Kidney epithelial cell (primary cell): ENCODE results near the gene NT5C3B. TPM values are rescaled to one million over a fixed set of nuclear protein-coding genes. Genes with fewer than 3 reads are reported as not detected.

Source experiments
- DNase-seq: peaks from one replicate; pipeline ENCODE4 v3.0.0-alpha.2; 2010; ENCODE audit warnings: low read depth
- H3K27me3 ChIP-seq: 2 replicates; pipeline ENCODE4 v1.6.0; 2011; ENCODE audit warnings: low read length; ENCODE audit not compliant: control insufficient read depth, insufficient read depth
- H3K36me3 ChIP-seq: 2 replicates; pipeline ENCODE4 v1.5.1; 2011; ENCODE audit warnings: low read length; ENCODE audit not compliant: control insufficient read depth, insufficient read depth
- H3K4me3 ChIP-seq: 2 replicates; pipeline ENCODE4 v1.5.1; 2011; ENCODE audit warnings: low read depth, mild to moderate bottlenecking, control low read depth, low read length
- total RNA-seq: library from RNA; depleted of rRNA; stranded (reverse); fragments of >200 nt; gene quantifications from 2 replicates; pipeline ENCODE4 v1.2.3, GENCODE V29; 2015
- TF ChIP-seq, protein P1 (sequence below): IDR thresholded peaks from 2 replicates; pipeline ENCODE4 v1.5.1; 2011; ENCODE audit warnings: mild to moderate bottlenecking, moderate library complexity, low read length, control low read depth, inconsistent platforms; ENCODE audit not compliant: insufficient read depth, poor library complexity, severe bottlenecking

Gene NT5C3B
- total RNA-seq, 1 donor from 2014 or later = 61.5 TPM

GRCh38 chr17:41825175-41825845, 10.7 kb downstream of the NT5C3B start:
- TF ChIP-seq, protein P1, sequence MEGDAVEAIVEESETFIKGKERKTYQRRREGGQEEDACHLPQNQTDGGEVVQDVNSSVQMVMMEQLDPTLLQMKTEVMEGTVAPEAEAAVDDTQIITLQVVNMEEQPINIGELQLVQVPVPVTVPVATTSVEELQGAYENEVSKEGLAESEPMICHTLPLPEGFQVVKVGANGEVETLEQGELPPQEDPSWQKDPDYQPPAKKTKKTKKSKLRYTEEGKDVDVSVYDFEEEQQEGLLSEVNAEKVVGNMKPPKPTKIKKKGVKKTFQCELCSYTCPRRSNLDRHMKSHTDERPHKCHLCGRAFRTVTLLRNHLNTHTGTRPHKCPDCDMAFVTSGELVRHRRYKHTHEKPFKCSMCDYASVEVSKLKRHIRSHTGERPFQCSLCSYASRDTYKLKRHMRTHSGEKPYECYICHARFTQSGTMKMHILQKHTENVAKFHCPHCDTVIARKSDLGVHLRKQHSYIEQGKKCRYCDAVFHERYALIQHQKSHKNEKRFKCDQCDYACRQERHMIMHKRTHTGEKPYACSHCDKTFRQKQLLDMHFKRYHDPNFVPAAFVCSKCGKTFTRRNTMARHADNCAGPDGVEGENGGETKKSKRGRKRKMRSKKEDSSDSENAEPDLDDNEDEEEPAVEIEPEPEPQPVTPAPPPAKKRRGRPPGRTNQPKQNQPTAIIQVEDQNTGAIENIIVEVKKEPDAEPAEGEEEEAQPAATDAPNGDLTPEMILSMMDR = no peak
- no peaks in the 10 kb centered on the region for H3K36me3 ChIP-seq
- H3K4me3 ChIP-seq = no peak overlapping the region
- no peak for DNase-seq
- no peaks in the 10 kb centered on the region for H3K27me3 ChIP-seq

GRCh38 chr17:41824086-41824485, 11.9 kb downstream of the NT5C3B start:
- H3K4me3 ChIP-seq = no peak overlapping the region
- DNase-seq = no peak
- no peaks in the 10 kb centered on the region for H3K36me3 ChIP-seq
- TF ChIP-seq, protein P1 = no peak
- H3K27me3 ChIP-seq = no peaks in the 10 kb centered on the region

- TF ChIP-seq, protein P1 = no peak
- Histone ChIP-seq H3K4me3 (no peak overlapping the region), H3K36me3 (no peaks in the 10 kb centered on the region), H3K27me3 (no peaks in the 10 kb centered on the region)
- no peak for DNase-seq
Measured at GRCh38 chr17:41823580-41823979, 12.5 kb downstream of the NT5C3B start.

DNA sequence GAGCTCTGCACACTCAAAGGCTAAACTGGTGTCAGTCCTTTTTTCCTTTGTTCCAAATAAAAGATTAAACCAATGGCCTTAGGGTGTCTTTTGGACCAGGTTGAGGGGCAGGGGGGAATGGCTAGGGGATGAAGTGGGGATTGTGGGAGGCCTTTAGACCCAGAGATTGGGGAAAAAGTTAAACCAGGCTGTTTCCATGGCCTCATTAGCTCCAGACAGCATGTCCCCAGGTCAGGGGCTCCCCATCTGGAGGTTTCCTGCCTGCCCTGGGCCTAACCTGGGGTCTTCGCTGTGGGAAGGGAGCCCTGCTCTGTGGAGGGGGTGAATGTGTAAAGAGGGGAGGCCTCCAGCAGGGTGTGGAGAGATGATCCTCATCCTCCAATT, 12.9 kb downstream of the NT5C3B start:
- no peaks in the 10 kb centered on the region for H3K27me3 ChIP-seq
- DNase-seq = no peak
- H3K4me3 ChIP-seq = no peak overlapping the region
- no peaks in the 10 kb centered on the region for H3K36me3 ChIP-seq
- TF ChIP-seq, protein P1 = no peak

GRCh38 chr17:41822216-41823140, 13.6 kb downstream of the NT5C3B start:
- no peaks in the 10 kb centered on the region for H3K27me3 ChIP-seq
- DNase-seq = no peak
- H3K36me3 ChIP-seq = no peaks in the 10 kb centered on the region
- TF ChIP-seq, protein P1 = no peak
- H3K4me3 ChIP-seq = no peak overlapping the region
